ENCODE measurements around the gene PLBD2. TPM values are rescaled to one million over a fixed set of nuclear protein-coding genes. Genes with fewer than 3 reads are reported as not detected.
A peak's percentile ranks its signal among the peaks of the same experiment; 100 is the strongest.

The PLBD2 gene
- total RNA-seq, 1 donor from 2014 or later, result 6.8 TPM

DNA sequence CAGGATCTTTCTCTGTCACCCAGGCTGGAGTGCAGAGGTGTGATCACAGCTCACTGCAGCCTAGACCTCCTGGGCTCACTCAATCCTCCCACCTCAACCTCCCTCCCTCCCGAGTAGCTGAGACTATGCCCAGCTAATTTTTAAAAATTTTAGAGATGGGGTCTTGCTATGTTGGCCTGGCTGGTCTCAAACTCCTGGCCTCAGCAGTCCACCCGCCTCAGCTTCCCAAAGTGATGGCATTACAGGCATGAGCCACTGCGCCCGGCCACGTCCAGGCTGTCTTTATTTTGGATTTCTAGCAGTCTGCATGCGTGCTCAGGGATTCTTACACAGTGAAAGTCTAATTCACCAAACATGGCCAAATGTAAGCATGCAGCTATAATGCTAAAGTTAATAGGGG is 41.3 kb upstream of the PLBD2 start:
- Histone ChIP-seq H3K27me3 (ENCODE audit: control insufficient read depth, insufficient read depth, low read length) (no peaks in the 10 kb centered on the region), H3K36me3 (ENCODE audit: control insufficient read depth, insufficient read depth, low read length) (peaks cover 13% of the 10 kb centered on the region), H3K4me3 (ENCODE audit: low read depth, low read length) (no peak overlapping the region)
- DNase-seq (ENCODE audit: low read depth), result no peak
- TF ChIP-seq, protein P1, sequence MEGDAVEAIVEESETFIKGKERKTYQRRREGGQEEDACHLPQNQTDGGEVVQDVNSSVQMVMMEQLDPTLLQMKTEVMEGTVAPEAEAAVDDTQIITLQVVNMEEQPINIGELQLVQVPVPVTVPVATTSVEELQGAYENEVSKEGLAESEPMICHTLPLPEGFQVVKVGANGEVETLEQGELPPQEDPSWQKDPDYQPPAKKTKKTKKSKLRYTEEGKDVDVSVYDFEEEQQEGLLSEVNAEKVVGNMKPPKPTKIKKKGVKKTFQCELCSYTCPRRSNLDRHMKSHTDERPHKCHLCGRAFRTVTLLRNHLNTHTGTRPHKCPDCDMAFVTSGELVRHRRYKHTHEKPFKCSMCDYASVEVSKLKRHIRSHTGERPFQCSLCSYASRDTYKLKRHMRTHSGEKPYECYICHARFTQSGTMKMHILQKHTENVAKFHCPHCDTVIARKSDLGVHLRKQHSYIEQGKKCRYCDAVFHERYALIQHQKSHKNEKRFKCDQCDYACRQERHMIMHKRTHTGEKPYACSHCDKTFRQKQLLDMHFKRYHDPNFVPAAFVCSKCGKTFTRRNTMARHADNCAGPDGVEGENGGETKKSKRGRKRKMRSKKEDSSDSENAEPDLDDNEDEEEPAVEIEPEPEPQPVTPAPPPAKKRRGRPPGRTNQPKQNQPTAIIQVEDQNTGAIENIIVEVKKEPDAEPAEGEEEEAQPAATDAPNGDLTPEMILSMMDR (IDR thresholded peaks at IDR 0.05; ENCODE audit: insufficient read depth, low read length, severe bottlenecking), result no peak
- FAIRE-seq, result no peak

DNA sequence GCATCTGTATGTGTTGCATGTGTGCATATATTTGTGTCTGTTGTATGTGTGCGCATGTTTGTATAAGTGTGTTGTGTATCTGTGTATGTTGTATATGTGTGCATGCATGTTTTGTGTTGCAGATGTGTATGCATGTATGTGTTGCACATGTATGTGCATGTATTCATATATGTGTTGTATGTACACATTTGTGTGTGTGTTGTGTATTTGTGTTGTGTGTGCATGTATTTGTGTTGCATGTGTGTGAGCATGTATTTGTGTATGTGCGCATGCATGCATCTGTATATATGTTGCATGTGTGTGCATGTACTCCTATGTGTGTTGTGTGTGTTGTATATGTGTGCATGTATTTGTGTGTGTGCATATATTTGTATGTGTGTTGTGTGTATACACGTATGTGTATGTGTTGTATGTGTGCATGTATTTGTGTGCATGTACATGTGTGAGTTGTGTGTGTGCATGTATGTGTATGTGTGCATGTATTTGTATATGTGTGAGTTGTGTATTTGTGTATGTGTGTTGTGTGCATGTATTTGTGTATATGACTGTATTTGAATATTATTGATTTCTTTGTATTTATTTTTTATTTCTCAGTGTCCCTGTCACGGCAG is 40.2 kb upstream of the PLBD2 start:
- TF ChIP-seq, protein P1 (IDR thresholded peaks at IDR 0.05; ENCODE audit: insufficient read depth, low read length, severe bottlenecking), result no peak
- Histone ChIP-seq H3K36me3 (ENCODE audit: control insufficient read depth, insufficient read depth, low read length) (peaks cover 13% of the 10 kb centered on the region), H3K27me3 (ENCODE audit: control insufficient read depth, insufficient read depth, low read length) (no peaks in the 10 kb centered on the region), H3K4me3 (ENCODE audit: low read depth, low read length) (no peak overlapping the region)
- FAIRE-seq (peak; percentile 85), DNase-seq (ENCODE audit: low read depth) (no peak)

DNA sequence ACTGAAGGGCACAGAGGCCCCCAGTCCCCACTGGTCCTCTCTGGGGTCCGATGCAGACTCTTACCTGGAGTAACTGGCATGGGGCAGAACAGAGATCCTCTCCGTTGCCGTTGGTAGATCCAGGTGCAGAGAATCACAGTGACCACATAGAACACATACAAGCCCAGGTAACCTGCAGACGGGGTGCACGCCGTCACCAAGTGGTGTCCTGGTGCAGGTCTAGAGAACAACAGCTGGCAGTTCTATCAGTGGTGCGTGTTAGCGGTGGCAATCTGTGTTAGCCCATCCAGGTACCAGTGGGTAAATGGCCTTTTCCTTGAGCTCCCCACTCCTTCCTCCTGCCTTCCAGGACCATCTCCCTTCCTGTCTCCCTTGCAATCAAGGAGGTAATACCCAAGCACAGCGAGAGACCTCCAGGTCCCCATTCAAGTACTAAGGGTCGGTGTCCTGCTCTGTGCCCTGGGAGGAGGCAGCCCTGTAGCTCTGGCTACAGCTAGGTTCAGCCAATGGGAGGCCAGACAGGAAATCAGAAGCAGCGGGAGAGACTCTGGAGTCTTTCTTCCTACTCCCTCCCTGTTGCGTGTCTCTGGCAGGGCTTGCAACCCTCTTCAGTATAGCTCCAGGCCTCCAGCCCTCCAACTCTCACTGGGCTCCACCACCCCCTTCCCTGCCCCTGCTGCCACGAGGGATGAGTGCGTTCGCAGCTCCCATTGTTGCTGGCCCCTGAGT is 39.3 kb upstream of the PLBD2 start:
- DNase-seq (ENCODE audit: low read depth) (no peak), FAIRE-seq (no peak)
- H3K4me3 ChIP-seq (ENCODE audit: low read depth, low read length), result no peak overlapping the region
- TF ChIP-seq, protein P1 (IDR thresholded peaks at IDR 0.05; ENCODE audit: insufficient read depth, low read length, severe bottlenecking), result no peak
- H3K27me3 ChIP-seq (ENCODE audit: control insufficient read depth, insufficient read depth, low read length), result no peaks in the 10 kb centered on the region
- H3K36me3 ChIP-seq (ENCODE audit: control insufficient read depth, insufficient read depth, low read length), result peaks cover 13% of the 10 kb centered on the region

DNA sequence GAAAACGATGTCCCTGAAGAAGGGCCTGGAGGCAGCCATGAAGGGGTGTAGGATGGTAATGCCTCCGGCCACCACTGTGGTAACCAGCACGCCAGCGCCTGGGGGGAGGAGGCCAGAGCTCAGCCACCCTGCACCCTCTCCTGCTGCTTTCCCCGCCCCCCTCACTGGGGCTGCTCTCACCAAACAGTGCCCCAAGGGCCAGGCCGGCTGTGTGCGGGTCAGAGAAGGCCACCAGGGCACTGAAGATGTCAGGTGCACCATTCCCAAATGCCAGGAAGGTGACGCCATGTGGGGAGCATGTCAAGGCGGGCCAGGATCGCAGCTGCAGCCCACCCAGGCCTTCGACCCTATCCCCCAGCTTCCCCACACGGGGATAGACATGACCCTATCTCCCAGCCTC is 38.0 kb upstream of the PLBD2 start:
- DNase-seq (ENCODE audit: low read depth) (no peak), FAIRE-seq (no peak)
- TF ChIP-seq, protein P1 (IDR thresholded peaks at IDR 0.05; ENCODE audit: insufficient read depth, low read length, severe bottlenecking), result no peak
- Histone ChIP-seq H3K4me3 (ENCODE audit: low read depth, low read length) (no peak overlapping the region), H3K36me3 (ENCODE audit: control insufficient read depth, insufficient read depth, low read length) (peaks cover 12% of the 10 kb centered on the region), H3K27me3 (ENCODE audit: control insufficient read depth, insufficient read depth, low read length) (no peaks in the 10 kb centered on the region)

DNA sequence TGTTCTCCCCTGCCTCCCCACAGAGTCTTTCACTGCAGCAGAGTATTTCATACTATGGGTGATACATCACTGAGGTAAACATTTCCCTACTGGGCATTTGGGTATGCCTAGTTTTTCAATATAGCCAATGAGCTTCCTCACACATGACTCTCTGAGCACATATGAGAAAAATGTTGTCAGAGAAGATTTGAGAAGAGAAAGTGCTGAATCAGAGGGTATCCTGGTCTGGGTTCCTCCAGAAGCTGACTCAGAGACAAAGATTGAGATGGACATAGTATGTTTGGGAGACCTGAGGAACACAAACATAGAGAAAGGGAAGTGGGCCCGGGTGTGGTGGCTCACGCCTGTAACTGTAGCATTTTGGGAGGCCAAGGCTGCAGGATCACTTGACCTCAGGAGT is 36.0 kb upstream of the PLBD2 start:
- TF ChIP-seq, protein P1 (IDR thresholded peaks at IDR 0.05; ENCODE audit: insufficient read depth, low read length, severe bottlenecking), result no peak
- Histone ChIP-seq H3K4me3 (ENCODE audit: low read depth, low read length) (no peak overlapping the region), H3K36me3 (ENCODE audit: control insufficient read depth, insufficient read depth, low read length) (peaks cover 10% of the 10 kb centered on the region), H3K27me3 (ENCODE audit: control insufficient read depth, insufficient read depth, low read length) (no peaks in the 10 kb centered on the region)
- peak; percentile 94 for DNase-seq (ENCODE audit: low read depth)
- no peak for FAIRE-seq

All from bronchial epithelial cell (primary cell).